Esophagus muscularis mucosa (tissue), 4 donors: Measurements from ENCODE around the gene ABCC10.

ENCODE experiments used
- EP300 ChIP-seq: sonication (generic); formaldehyde crosslinking; IDR thresholded peaks from one replicate; pipeline ENCODE4 v1.6.1; 2017; ENCODE audit warnings: antibody characterized with exemption
- POLR2A ChIP-seq: fragments of 450-650 bp; IDR thresholded peaks from one replicate; pipeline ENCODE4 v1.6.1; 2017; ENCODE audit warnings: antibody characterized with exemption, moderate library complexity, mild to moderate bottlenecking, low read depth
- POLR2AphosphoS5 ChIP-seq, 2 donors: sonication (generic); formaldehyde crosslinking; IDR thresholded peaks; one replicate each; pipeline ENCODE4 v1.6.1; 2017; ENCODE audit warnings: antibody characterized with exemption in 2 of 2
- TF ChIP-seq, protein P1 (sequence below), 3 experiments: fragments of 200-600 bp in 2 of 3; fragments of 450-650 bp in 1 of 3; sonication (generic) in 2 of 3; IDR thresholded peaks; one replicate each; pipeline ENCODE4 v1.5.1; 2017 to 2019; ENCODE audit warnings: antibody characterized with exemption in 3 of 3, mild to moderate bottlenecking in 2 of 3, moderate library complexity in 1 of 3

DNA sequence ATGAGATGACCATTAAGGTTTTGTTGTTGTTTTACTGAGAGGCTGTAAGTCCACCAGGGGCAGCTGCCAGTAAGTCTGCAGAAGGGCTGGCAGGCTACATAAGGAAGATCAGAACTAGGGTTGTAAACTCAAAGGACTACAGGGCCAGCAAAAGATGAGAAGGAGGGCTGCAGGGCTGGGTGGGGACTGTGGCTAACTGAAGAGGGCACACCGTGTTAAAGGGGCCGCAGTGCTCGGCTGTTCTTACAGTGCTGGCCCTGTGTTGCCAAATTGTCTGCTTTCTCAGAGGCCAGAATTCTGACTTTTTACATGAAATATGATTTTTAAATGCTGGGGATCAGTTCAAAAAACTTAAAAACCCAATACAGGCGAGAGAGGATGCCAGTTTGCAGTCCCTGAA, 32.4 kb upstream of the ABCC10 start:
- TF ChIP-seq, protein P1, sequence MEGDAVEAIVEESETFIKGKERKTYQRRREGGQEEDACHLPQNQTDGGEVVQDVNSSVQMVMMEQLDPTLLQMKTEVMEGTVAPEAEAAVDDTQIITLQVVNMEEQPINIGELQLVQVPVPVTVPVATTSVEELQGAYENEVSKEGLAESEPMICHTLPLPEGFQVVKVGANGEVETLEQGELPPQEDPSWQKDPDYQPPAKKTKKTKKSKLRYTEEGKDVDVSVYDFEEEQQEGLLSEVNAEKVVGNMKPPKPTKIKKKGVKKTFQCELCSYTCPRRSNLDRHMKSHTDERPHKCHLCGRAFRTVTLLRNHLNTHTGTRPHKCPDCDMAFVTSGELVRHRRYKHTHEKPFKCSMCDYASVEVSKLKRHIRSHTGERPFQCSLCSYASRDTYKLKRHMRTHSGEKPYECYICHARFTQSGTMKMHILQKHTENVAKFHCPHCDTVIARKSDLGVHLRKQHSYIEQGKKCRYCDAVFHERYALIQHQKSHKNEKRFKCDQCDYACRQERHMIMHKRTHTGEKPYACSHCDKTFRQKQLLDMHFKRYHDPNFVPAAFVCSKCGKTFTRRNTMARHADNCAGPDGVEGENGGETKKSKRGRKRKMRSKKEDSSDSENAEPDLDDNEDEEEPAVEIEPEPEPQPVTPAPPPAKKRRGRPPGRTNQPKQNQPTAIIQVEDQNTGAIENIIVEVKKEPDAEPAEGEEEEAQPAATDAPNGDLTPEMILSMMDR (IDR thresholded peaks at IDR 0.05): no peak
- no peak for TF ChIP-seq EP300
- TF ChIP-seq POLR2AphosphoS5 (IDR thresholded peaks at IDR 0.05): no peak
- TF ChIP-seq POLR2A: no peak
